K562 (cell line): ENCODE data around the gene POLG. TPM values are rescaled to one million over a fixed set of nuclear protein-coding genes. Genes with fewer than 3 reads are reported as not detected.

Experiments
- CREM ChIP-seq: IDR thresholded peaks from 2 replicates; pipeline ENCODE4 v1.6.1; 2014; ENCODE audit warnings: antibody characterized with exemption, low read depth
- HLTF ChIP-seq: fragments of 450-650 bp; IDR thresholded peaks from 2 replicates; pipeline ENCODE4 v1.6.1; 2016
- MIER1 ChIP-seq: fragments of 450-650 bp; IDR thresholded peaks from 2 replicates; pipeline ENCODE4 v1.6.1; 2016; ENCODE audit warnings: antibody characterized with exemption, mild to moderate bottlenecking, low read depth
- MLX ChIP-seq, 2 experiments: fragments of 450-650 bp in 1 of 2; sonication (generic) in 1 of 2; formaldehyde crosslinking; conservative IDR thresholded peaks; 2 replicates each; pipeline versions ENCODE4 v1.4.0 to v1.8.1; 2020 to 2022; ENCODE audit warnings: mild to moderate bottlenecking in 1 of 2, missing genetic modification reagents in 1 of 2
- NKRF ChIP-seq: fragments of 450-650 bp; IDR thresholded peaks from 2 replicates; pipeline ENCODE4 v1.6.1; 2016; ENCODE audit warnings: borderline replicate concordance
- RERE ChIP-seq: sonication (generic); formaldehyde crosslinking; IDR thresholded peaks from 2 replicates; pipeline ENCODE4 v1.8.0; 2023; ENCODE audit warnings: missing genetic modification reagents, mild to moderate bottlenecking, borderline replicate concordance
- ZC3H11A ChIP-seq: IDR thresholded peaks from 2 replicates; pipeline ENCODE4 v1.6.1; 2012; ENCODE audit warnings: low read depth, low read length, improper control_type of control experiment
- ZNF263 ChIP-seq: sonication (generic); formaldehyde crosslinking; IDR thresholded peaks from 2 replicates; pipeline ENCODE4 v1.8.0; 2022; ENCODE audit warnings: mild to moderate bottlenecking, missing genetic modification reagents, borderline replicate concordance
- ZNF79 ChIP-seq: fragments of 250-450 bp; sonication (Bioruptor Pico); IDR thresholded peaks from 2 replicates; pipeline ENCODE4 v1.4.0; 2020; ENCODE audit warnings: low read depth, mild to moderate bottlenecking, moderate library complexity
- polyA plus RNA-seq, 8 experiments: library from polyadenylated mRNA; depleted of rRNA in 4 of 8; stranded (reverse) in 5 of 8; unstranded in 3 of 8; fragments of >200 nt; fragmentation: Nextera tagmentation in 2 of 8; fragmentation: Illumina TruSeq in 1 of 8; extraction: Ambion mirVana in 2 of 8; extraction: Trizol in 1 of 8; gene quantifications; 2 replicates each; pipeline versions ENCODE4 v1.2.1 to v1.2.3, GENCODE V29; 2011 to 2014; ENCODE audit warnings: inconsistent platforms in 1 of 8, missing spikeins in 1 of 8
- total RNA-seq, 7 experiments: library from RNA; depleted of rRNA in 6 of 7; stranded (reverse); fragments of >200 nt in 6 of 7; fragmentation: Illumina TruSeq in 2 of 7; extraction: Trizol in 2 of 7; gene quantifications; 2 replicates each; pipeline versions ENCODE4 v1.2.1 to v1.2.3, GENCODE V29; 2011 to 2021; ENCODE audit warnings: low replicate concordance in 1 of 7

Gene POLG
- total and polyA plus RNA-seq, 9 of the 15 experiments (the other 6 are each of a cell fraction or from before 2014, with no cell fraction given), result 15.2 to 83.8 (median 38.6) TPM

GRCh38 chr15:89358755-89359439, 24.3 kb upstream of the POLG start (continued):
- TF ChIP-seq MLX (CRISPR knock-in tag; conservative IDR thresholded peaks at IDR 0.05), result no peak
- peak; percentile 74 for TF ChIP-seq ZNF263
- no peak for TF ChIP-seq ZC3H11A
- no peak for TF ChIP-seq NKRF
- no peak for TF ChIP-seq HLTF
- peak; percentile 20 for TF ChIP-seq CREM
- no peak for TF ChIP-seq ZNF79 (CRISPR knock-in tag)
- TF ChIP-seq RERE (CRISPR knock-in tag), result no peak
- TF ChIP-seq MIER1, result peak; percentile 77
